IPS DF 4.7 (cell line): Measurements from ENCODE around the gene MYLK.
"Not testable (repeated sequence)": the region's sequence is repeated elsewhere in the genome, so short reads cannot be mapped to it uniquely, and the experiment has no call there.

ENCODE experiments used
- DNase-seq: peaks from one replicate; pipeline ENCODE4 v3.0.0-alpha.2; 2013; ENCODE audit warnings: low spot score; ENCODE audit errors: extremely low read depth

The MYLK gene

DNA sequence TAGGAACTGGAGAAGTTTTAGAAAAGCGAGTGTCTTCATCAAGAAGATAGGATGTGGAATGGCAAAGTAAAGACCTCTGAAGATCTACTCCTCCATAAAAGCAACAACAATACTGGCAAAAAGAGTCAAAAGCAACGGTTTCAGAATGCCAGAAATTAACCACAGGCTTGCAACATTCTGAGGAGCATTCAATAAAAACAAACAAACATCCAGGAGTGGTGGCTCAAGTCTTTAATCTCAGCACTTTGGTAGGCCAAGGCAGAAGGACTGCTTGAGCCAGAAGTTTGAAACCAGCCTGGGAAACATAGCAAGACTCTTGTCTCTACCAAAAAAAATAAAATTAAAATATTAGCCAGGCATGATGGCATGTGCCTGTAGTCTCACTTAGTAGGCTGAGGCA lies 156.1 kb downstream of the MYLK start:
- DNase-seq = no peak

DNA sequence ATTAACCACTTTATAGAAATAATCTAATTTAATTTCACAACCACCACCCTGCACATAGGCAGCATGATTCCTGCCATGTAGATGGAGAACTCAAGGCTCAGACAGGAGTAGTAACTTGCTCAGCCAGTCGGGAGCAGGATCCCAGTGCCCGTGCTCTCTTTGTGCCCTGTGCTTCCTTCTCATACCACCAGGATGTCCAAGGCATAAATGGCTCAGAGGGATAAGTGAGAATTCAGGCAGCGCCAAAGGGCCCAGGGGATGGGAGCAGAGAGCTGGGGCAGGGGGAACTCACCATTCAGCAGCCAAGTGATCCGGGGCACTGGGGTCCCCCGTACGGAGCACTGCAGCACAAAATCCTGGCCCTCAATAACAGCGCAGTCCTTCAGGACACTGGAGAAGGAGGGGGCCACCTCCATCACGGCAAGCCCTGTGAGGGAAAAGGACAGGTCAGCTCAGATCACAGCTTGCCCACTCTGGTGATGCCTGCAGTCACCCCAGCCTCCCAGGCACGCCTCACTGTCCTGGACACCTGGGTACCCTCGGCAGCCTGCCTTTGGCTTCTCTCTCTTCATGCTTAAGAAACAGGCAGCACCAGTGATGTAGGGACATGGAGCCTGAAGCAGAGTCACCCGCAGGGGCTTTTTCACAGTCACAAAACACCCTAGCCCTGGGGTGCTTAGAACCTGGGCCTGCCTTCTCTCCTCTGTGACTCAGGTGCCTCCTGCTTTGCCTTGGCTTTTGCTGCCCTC lies 158.3 kb downstream of the MYLK start:
- no peak for DNase-seq

DNA sequence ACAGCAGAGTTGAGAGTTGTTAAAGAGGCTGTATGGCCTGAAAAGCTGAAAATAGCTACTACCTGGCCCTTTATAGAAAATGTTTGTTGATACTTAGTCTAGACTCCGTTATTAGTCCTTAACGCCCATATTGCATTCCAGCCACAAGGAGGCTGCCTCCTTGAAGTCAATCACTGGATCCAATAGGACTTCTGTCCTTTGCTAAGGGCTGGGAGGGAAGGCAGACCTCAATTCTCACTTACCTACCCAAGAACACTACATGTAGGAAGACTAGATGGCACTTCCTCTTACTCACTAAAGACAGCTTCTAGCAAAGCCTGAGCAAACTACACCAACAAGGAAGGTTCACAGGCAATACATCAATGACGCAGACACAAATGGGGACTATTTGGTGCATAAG lies 159.8 kb downstream of the MYLK start:
- no peak for DNase-seq

DNA sequence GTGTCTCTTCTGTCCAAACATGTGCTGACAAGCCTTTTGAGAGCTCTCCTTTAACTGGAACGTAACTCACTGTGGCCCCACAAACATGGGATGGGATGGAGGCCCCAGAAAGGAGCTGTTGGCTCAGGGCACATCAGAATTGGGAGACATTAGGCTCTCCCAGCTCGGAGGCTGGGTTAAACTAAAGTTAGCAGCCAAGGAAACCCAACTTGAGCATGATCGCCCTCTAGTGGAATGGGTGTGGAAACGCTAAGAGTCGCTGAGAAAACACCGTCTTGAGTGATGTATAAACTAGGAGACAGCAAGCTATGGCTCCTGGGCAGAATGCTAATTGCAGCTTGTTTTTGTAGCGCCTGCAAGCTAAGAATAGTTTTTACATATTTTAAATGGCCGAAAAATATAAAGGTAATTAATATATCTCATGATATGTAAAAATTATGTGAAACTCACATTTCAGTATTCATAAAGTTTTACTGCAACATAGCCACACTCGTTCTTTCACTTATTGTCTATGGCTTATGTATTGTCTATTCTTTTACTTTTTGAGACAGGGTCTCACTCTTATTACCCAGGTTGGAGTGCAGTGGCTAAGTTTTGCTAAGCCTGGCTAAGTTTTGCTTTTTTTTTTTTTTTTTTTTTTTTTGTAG lies 160.5 kb downstream of the MYLK start:
- peak; percentile 80 for DNase-seq

DNA sequence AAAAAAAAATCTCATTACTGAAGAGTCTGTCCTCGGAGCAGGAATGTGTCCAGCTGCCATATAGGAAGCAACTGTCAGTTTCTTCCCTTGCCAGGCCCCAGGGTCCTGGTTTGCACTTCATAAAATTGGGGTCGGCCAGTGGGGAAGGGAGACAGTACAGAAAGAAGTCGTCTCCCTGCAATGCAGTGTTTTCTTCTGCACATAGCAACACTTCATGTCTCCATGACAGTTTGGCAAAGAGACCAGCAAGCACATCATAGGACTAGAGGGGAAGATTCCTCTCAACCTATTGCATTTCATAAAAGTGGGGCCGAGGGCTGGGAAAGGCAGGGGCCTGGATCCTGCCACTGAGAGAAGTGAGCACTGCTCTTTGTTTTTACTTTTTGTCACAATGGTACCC lies 161.1 kb downstream of the MYLK start:
- DNase-seq = no peak

DNA sequence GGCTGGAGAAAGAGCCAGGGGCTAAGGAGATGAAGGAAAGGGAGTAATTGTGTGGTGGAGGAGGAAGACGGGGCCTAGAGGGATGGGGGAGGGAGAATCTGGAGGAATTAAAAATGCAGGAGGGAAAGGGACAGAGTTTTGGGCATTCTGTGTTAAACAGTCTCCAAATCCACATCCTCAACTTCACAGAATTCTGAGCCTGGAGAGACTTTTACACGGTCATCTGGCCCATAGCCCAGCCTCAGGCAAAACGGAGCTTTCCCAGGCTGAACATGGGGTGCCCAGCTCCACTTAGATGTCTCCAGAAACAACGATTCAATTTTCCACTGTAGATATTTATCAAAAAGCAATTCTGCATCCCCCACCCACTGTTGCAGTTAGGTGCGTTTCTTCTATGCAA lies 161.7 kb downstream of the MYLK start:
- DNase-seq = no peak

DNA sequence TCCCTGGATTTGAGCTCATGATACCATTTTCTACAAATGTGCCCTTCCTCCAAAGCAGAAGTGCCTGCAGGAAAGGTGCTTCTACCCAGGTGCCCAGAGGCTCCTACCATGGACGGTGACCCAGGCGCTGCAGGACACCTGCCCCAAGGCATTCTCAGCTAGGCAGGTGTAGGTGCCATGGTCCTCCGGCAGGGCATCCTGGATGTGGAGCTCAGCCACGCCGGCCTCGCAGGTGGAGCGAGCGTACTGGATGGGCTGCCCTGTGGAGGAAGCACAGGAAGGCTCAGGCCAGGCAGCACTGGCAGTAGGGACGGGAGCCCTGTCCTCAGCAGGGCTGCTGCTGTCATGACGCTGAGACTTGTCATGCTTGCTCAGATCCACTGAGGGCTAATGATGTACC lies 162.1 kb downstream of the MYLK start:
- DNase-seq = no peak

DNA sequence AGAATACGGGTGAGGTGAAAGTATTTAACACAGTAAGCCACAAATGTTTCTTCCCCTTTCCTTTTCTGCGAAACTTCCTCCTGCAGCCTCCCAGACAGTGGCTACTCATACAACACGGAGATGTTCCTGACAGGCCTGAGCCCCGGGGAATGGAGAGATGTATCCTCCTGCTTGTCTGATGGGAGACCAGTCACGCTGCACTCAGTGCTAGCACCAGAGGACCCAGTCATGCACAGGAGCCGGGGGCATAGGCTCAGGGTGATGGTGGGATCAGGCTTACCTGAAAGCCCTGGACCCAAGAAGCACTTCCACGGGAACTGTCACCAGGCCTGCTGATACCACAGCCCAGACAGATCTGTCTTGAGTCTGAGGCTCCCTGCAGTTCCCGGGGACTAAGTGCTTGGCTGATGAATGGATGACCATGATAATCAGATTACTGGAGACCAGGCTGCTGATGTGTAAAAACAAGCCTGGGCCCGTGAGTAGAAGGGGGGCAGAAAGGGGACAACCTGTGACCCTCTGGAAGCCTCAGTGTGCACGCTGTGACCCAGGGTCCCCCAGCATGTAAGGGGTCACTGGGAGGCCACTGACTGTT lies 162.9 kb downstream of the MYLK start:
- not testable (repeated sequence) for DNase-seq

DNA sequence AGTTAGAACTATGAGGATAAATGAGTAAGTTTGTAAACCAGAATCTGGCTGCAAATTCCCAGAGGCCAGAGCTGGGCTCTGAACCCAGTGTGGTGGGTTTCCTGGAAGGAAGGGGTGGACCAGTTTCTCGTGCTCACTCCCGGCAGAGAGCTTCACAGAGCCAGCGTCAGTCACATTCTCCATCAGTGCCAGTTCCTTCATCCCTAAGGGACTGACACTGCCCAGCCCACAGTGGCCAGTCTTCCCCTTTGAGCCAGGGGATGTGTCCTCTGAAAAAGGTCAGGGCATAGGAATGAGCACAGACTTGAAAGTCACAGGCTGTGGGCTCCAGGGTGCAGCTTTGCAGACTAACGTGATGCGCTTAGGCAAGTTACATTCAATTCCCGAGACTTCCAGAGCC lies 163.5 kb downstream of the MYLK start:
- no peak for DNase-seq

DNA sequence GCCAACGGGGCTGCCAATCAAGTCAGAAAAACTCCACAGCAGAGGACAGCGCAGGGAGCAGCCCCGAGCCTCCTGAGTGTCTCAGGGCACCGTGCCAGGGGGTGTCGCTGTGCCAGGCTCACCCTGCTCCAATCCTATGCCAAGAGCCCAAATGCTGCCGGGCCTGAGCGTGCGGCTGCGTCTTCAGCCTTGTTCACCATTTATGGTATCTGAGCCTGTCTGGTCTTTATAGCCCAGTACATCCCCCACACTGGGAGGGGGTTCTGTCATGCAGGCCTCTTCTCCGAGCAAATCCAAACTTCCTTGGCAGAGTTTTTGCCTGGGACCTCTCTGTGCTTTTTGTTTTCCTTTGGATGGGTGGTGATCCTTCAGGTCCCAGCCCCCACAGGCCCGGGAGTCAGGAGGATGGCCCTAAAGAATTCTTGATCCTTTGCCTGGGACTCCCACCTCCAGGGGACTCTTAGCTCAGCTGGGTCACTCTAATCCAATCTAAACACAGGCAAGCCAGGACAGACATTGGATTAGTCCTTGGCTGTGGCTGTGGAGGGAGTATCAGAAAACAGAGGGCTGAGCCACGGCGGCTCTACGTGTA lies 164.2 kb downstream of the MYLK start:
- DNase-seq = no peak

DNA sequence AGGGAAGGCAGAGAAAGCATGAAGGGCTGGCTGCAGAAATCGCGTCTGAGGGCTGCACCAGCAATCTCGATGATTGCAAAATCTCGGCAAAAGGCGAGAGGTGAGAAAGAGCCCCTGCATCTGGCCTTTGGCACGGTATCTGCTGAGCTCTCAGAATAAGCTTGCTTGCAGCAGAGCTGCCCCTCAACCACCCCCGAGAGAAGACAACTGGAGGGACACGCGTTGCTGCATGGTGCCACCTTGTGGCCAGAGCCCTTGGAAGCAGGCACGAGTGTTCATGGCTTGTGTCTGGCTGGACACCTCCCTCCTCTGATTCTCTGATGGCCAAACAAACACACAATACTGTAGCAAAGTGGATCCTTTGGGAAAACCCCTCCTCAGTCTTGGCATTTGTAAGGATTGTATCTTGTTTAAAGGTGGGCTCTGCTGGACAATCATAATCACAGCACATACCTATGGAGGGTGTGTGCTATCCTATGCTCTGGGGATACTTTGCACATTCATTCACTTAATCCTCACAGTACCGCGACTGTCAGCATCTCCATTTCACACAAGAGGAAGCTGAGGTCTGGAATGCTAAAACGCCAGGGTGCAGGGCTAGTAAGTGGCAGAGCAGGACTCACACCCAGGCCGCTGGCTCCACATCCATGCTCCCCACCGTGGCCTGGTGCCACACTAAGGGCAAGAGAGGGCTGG lies 164.9 kb downstream of the MYLK start:
- peak; percentile 51 for DNase-seq

DNA sequence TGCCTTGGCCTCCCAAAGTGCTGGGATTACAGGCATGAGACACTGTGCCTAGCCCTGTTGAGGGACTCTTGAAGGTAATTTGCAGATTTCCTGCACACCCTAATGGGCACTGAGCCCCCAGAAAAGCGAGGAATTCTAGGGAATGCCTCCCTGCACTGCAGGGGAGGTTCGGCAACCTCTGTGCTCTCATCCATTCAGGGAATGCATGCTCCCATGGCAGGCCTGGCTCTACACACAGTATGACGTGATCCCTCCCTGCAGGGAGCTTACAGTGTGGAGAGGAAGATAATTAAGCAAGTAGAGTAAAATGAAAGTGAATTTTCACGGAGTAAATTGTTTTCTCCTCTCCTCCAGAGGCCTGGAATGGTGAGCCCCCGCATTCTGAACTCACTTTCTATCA lies 166.0 kb downstream of the MYLK start:
- no peak for DNase-seq

DNA sequence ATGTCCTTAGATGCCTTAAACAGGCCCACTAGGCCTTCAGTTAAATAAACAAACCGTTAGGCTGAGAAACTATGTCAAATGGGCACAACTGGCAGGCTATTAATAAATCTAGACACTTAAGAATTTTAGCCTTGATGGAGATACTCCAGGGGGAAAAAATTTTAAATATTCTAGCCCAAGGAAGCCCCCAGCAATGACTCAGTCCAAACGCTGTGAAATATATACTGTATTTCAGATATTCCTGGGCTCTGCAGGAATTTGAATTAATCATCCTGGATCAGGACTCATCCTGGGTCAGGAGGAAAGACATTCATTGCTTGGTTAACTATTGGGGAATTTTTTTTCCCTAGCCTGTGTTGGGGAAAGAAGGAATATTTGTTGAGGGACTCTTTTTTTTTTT lies 166.7 kb downstream of the MYLK start:
- not testable (repeated sequence) for DNase-seq

DNA sequence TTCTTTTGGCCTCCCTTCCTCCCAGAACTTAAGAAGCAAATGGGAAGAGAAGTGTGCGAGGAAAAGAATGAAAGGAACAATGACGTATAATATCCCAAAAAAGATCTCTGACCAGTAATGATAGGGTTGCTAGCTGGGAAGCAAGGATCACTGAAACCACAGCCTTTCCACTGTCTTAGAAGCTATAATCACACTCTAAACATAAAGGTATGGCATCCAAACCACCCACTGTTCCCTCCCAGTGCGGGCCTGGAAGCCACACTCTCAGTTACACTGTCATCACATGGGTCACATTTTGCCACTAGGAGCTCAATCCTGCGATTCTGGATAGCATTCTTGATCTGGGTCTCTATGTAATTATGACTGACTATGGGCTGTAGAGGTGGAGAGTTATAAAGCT lies 167.7 kb downstream of the MYLK start:
- no peak for DNase-seq

DNA sequence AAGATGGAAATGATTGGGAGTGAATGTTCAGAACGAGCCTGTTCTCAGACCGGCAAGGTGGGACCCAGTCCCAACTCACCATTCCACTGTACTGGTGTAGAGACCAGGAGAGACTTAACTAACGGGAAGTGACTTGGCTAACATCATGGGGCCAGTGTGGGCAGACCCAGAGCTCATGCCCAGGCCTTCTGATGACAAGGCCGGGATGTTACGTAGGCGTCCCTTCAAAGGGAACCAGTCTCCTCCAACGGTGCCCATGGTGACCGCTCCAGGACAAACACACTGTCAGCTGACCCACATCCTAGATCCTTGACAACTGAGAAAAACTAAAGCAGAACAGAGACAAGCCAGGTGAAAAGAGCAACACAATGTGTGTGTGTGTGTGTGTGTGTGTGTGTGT lies 170.9 kb downstream of the MYLK start:
- DNase-seq = no peak

DNA sequence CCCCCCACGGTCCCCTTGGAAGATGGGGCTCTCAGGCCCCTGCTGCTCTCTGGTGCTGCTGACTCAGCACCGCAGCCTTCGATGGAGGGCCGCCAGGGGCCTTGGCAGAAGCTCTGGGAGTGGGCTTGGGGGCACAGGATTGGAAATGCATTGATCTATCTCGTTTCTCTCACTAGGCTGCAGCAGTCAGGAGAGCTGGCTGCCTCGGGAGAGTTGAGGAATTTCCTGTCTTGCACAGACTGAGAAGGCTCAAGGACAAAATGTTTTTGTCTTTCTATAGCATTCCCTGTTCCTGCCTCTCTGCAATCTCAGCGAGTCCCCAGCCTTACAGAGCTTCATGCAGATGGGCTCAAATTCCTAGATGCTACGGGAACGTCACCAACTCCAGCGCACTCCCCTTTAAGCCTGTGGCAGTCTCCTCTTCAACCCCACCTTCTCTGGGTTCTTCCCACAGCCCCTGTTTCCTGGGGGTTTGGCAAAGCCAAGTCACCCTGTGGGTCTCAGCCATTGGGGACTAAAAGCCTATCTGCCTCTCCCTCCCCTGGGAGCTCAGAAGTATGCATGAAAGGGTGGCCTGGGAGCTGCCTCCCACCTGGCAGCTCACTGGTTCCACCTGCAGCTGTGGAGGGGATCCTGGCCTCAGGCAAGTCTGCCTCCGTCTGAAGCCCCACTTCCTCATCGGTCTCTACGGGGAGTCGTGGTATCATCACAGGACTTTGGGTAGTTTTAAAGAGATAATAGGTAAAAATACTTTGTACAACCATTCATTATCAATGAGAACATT lies 171.9 kb downstream of the MYLK start:
- no peak for DNase-seq

DNA sequence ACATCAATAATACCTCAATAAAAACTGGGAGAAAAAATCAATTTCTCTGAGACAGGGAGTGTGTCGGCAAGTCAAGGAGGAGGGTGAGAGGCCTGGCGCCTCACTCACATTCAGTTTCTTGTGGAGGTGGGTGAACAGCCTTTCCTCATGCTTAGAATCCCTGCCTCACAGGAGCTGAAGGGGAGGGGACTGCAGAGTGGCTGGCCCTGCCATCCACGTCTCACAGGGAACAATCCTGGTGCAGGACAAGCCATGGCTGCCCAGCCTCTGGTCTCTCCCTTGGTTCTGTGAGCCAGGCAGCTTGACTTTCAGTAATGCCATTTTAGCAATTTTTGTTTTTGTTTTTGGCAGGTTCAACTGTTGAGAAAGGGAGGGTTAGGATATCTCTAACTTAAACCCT lies 172.8 kb downstream of the MYLK start:
- no peak for DNase-seq

DNA sequence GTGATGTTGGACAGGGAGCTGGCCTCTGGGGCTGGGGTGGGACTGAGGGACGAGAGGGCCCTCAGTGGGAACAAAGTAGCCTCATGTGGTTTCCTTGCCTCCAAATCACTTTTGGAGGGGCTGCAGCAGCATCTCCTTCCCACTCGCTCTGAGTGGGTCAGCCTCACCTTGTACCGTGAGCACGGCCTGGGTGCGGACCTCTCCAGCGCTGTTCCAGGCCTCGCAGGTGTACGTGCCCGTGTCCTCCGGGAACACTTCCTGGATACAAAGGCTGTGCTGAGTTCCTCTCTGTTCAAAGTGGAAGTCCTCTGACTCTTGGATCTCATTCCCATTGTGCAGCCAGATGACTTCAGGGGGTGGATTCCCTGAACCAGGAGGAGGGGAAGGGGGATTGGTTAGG lies 175.6 kb downstream of the MYLK start:
- DNase-seq = no peak

DNA sequence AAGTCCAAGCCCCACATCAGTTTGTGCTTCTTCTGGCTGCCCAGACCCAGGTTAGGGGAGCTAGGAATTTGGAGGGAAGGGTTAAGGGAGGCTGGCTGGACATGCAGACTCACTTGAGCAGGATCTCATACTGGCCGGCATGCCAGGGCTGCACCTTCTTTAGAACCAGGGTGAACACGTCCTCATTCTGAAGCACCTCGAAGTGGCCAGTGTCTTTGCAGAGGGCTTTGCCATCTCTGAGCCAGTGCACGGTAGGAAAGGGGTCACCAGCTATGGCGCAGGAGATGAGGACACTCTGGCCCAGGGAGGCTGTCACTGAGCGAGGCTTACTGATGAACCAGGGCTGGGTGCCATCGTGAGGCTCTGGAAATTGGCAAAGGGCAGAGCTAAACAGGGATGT lies 176.5 kb downstream of the MYLK start:
- DNase-seq = not testable (repeated sequence)

DNA sequence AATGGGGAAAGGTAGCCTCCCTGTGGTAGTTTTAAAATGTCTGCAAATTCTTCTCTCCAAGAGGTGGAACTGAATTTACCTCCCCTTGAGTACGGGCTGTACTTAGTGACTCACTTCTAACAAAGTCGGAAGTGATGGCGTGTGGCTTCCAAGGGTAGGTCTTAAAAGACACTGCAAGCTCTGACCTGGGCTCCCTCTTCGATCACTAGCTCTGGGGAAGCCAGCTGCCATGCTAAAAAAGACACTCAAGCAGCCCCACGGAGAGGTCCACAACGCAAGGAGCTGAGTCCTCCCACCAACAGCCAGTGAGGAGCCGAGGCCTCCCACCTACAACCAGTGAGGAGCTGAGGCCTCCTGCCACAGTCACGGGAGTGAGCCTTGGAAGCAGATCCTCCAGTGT lies 177.3 kb downstream of the MYLK start:
- no peak for DNase-seq
